Mesothelial cell of epicardium (in vitro differentiated cells): ENCODE results near the gene PIP4K2B. TPM values are rescaled to one million over a fixed set of nuclear protein-coding genes. Genes with fewer than 3 reads are reported as not detected.

Source experiments
- DNase-seq, 2 experiments: peaks; one replicate each; pipeline ENCODE4 v3.0.0; 2021; ENCODE audit warnings: low spot score in 2 of 2; ENCODE audit not compliant: unreplicated experiment in 2 of 2
- H3K27ac Mint-ChIP-seq: 2 replicates; pipeline ENCODE4 v1.8.0; 2021; ENCODE audit warnings: mixed read lengths
- H3K27me3 Mint-ChIP-seq: 2 replicates; pipeline ENCODE4 v1.8.0; 2021; ENCODE audit warnings: low read depth, mixed read lengths
- H3K36me3 Mint-ChIP-seq: 2 replicates; pipeline ENCODE4 v1.8.0; 2021; ENCODE audit warnings: mixed read lengths
- H3K4me1 Mint-ChIP-seq: 2 replicates; pipeline ENCODE4 v1.8.0; 2021; ENCODE audit warnings: mixed read lengths
- H3K4me3 Mint-ChIP-seq: 2 replicates; pipeline ENCODE4 v1.8.0; 2021; ENCODE audit warnings: mild to moderate bottlenecking, moderate library complexity, mixed read lengths
- H3K9me3 Mint-ChIP-seq: 2 replicates; pipeline ENCODE4 v1.8.0; 2021; ENCODE audit warnings: mixed read lengths
- CTCF ChIP-seq: fragments of 200-600 bp; sonication (generic); IDR thresholded peaks from one replicate; pipeline ENCODE4 v1.5.0; 2021; ENCODE audit warnings: antibody characterized with exemption; ENCODE audit not compliant: unreplicated experiment
- total RNA-seq: library from RNA; stranded (reverse); gene quantifications from 3 replicates; pipeline ENCODE4 v1.2.1, GENCODE V29; 2021

PIP4K2B gene
- total RNA-seq, 1 donor from 2014 or later = 81.1 TPM

- Mint-ChIP-seq H3K4me1 (peaks cover 13% of the 10 kb centered on the region), H3K27me3 (no peaks in the 10 kb centered on the region), H3K27ac (no peak overlapping the region), H3K36me3 (peaks cover 4% of the 10 kb centered on the region), H3K9me3 (no peaks in the 10 kb centered on the region), H3K4me3 (peak overlapping the region; percentile 16)
- DNase-seq = no peak
- TF ChIP-seq CTCF = no peak
Measured at GRCh38 chr17:38732376-38733281, 66.7 kb downstream of the PIP4K2B start.

GRCh38 chr17:38731526-38732294, 67.6 kb downstream of the PIP4K2B start:
- H3K27ac Mint-ChIP-seq = peak overlapping the region; percentile 34
- H3K36me3 Mint-ChIP-seq = peaks cover 4% of the 10 kb centered on the region
- no peak for TF ChIP-seq CTCF
- peak overlapping the region; percentile 82 for H3K4me3 Mint-ChIP-seq
- H3K4me1 Mint-ChIP-seq = peaks cover 13% of the 10 kb centered on the region
- H3K9me3 Mint-ChIP-seq = no peaks in the 10 kb centered on the region
- no peak for DNase-seq
- no peaks in the 10 kb centered on the region for H3K27me3 Mint-ChIP-seq

GRCh38 chr17:38730526-38731379, 68.6 kb downstream of the PIP4K2B start:
- no peak for TF ChIP-seq CTCF
- H3K27ac Mint-ChIP-seq = peak overlapping the region; percentile 83
- H3K4me3 Mint-ChIP-seq = peak overlapping the region; percentile 82
- H3K4me1 Mint-ChIP-seq = peaks cover 13% of the 10 kb centered on the region
- peaks cover 3% of the 10 kb centered on the region for H3K36me3 Mint-ChIP-seq
- no peaks in the 10 kb centered on the region for H3K9me3 Mint-ChIP-seq
- no peaks in the 10 kb centered on the region for H3K27me3 Mint-ChIP-seq
- peak in 1 of 2 experiments; percentile 62 for DNase-seq

GRCh38 chr17:38729886-38730525, 69.3 kb downstream of the PIP4K2B start, which contains the start of gene CISD3:
TSS of gene CISD3 (plus strand) at chr17:38730341. CDS start at chr17:38730359, 18 bp downstream.
- DNase-seq = peak in 1 of 2 experiments; percentile 85
- Mint-ChIP-seq H3K27me3 (no peaks in the 10 kb centered on the region), H3K36me3 (peaks cover 2% of the 10 kb centered on the region), H3K4me3 (peak within 1 kb of the TSS; percentile 82), H3K4me1 (peaks cover 11% of the 10 kb centered on the region), H3K27ac (peak within 1 kb of the TSS; percentile 83), H3K9me3 (no peaks in the 10 kb centered on the region)
- peak; percentile 72 for TF ChIP-seq CTCF

- DNase-seq = no peak
- H3K9me3 Mint-ChIP-seq = no peaks in the 10 kb centered on the region
- peak overlapping the region; percentile 66 for H3K4me3 Mint-ChIP-seq
- no peak for TF ChIP-seq CTCF
- no peaks in the 10 kb centered on the region for H3K27me3 Mint-ChIP-seq
- H3K4me1 Mint-ChIP-seq = peaks cover 9% of the 10 kb centered on the region
- H3K36me3 Mint-ChIP-seq = peaks cover 2% of the 10 kb centered on the region
- H3K27ac Mint-ChIP-seq = peak overlapping the region; percentile 34
Measured at GRCh38 chr17:38729368-38729885, 69.9 kb downstream of the PIP4K2B start.
